CD4-positive, CD25-positive, alpha-beta regulatory T cell (primary cell): ENCODE measurements around the gene NPLOC4. TPM values are rescaled to one million over a fixed set of nuclear protein-coding genes. Genes with fewer than 3 reads are reported as not detected.

Source experiments
- ATAC-seq, 2 donors: fragments of 150-1000 bp; cut with Tn5 transposase; one replicate each; pipeline ENCODE4 v1.10.0; 2021; ENCODE audit warnings: low read depth in 2 of 2, moderate number of reproducible peaks in 2 of 2, moderate library complexity in 1 of 2
- DNase-seq, 3 donors: peaks; one replicate each; pipeline versions ENCODE4 v3.0.0 to v3.0.0-alpha.2; 2012 to 2022; ENCODE audit warnings: mixed read lengths in 1 of 3
- H3K27ac ChIP-seq: one replicate; pipeline ENCODE4 v1.7.0; 2013; ENCODE audit warnings: mild to moderate bottlenecking, low read length; ENCODE audit not compliant: insufficient read depth, poor library complexity, severe bottlenecking
- H3K27me3 ChIP-seq: one replicate; pipeline ENCODE4 v1.7.0; 2013; ENCODE audit warnings: low read length; ENCODE audit not compliant: control insufficient read depth, insufficient read depth
- H3K36me3 ChIP-seq: one replicate; pipeline ENCODE4 v1.7.0; 2013; ENCODE audit warnings: mild to moderate bottlenecking, low read length, moderate library complexity; ENCODE audit not compliant: control insufficient read depth, insufficient read depth
- H3K4me1 ChIP-seq: 2 replicates; pipeline ENCODE4 v1.7.0; 2013; ENCODE audit warnings: mild to moderate bottlenecking, low read length; ENCODE audit not compliant: insufficient read depth, control insufficient read depth, poor library complexity, severe bottlenecking
- H3K4me3 ChIP-seq: one replicate; pipeline ENCODE4 v1.7.0; 2013; ENCODE audit warnings: low read depth, mild to moderate bottlenecking, low read length, moderate library complexity
- H3K9me3 ChIP-seq, 2 experiments: 1 replicate in 1 of 2; 2 replicates in 1 of 2; pipeline ENCODE4 v1.7.0; 2013; ENCODE audit warnings: low read length in 2 of 2, mild to moderate bottlenecking in 1 of 2, moderate library complexity in 1 of 2; ENCODE audit not compliant: control insufficient read depth in 2 of 2
- H3K27ac Mint-ChIP-seq, 3 donors: one replicate each; pipeline ENCODE4 v1.8.0; 2020 to 2022; ENCODE audit warnings: mild to moderate bottlenecking in 3 of 3, mixed read lengths in 3 of 3, moderate library complexity in 2 of 3
- H3K27me3 Mint-ChIP-seq: one replicate; pipeline ENCODE4 v1.8.0; 2022; ENCODE audit warnings: mild to moderate bottlenecking, mixed read lengths
- H3K36me3 Mint-ChIP-seq: one replicate; pipeline ENCODE4 v1.8.0; 2020; ENCODE audit warnings: mixed read lengths
- H3K4me1 Mint-ChIP-seq, 4 donors: one replicate each; pipeline ENCODE4 v1.8.0; 2020 to 2022; ENCODE audit warnings: mixed read lengths in 4 of 4, mild to moderate bottlenecking in 1 of 4
- H3K4me3 Mint-ChIP-seq, 4 donors: one replicate each; pipeline ENCODE4 v1.8.0; 2020 to 2022; ENCODE audit warnings: mild to moderate bottlenecking in 4 of 4, mixed read lengths in 4 of 4, moderate library complexity in 3 of 4
- H3K9me3 Mint-ChIP-seq, 7 donors: one replicate each; pipeline ENCODE4 v1.8.0; 2020 to 2022; ENCODE audit warnings: mixed read lengths in 7 of 7, mild to moderate bottlenecking in 3 of 7, moderate library complexity in 2 of 7
- polyA plus RNA-seq, 4 donors: library from polyadenylated mRNA; unstranded; fragments of 300-500 nt; fragmentation: Illumina TruSeq; gene quantifications; one replicate each; pipeline ENCODE4 v1.2.3, GENCODE V29; 2021
- total RNA-seq: library from RNA; stranded (reverse); gene quantifications from one replicate; pipeline ENCODE4 v1.2.3, GENCODE V29; 2022

Gene NPLOC4
- total and polyA plus RNA-seq, 5 donors from 2014 or later, result 48.6 to 103 (median 51.9) TPM

DNA sequence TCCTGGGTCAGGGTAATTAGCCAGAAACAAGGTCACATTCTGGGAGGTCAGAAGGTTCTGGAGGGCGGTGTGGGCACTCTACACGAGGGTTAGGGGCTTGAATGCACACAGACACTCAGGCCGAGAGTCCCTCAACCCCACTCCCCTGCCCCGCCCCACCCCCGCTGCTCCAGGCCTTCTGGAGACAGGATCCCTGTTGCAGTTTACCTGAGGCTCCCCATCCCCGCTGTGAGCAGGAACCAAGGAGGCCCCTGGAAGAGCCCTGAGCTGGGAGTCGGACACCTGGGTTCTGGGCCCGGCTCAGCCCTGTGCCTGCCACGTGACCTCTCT is 119.9 kb downstream of the NPLOC4 start:
- no peak for ATAC-seq
- H3K4me3 Mint-ChIP-seq, result peak overlapping the region in 2 of 4 donors; percentile 91 to 98
- H3K36me3 ChIP-seq, result no peaks in the 10 kb centered on the region
- no peak overlapping the region for H3K27ac ChIP-seq
- H3K4me3 ChIP-seq, result no peak overlapping the region
- H3K4me1 ChIP-seq, result peaks cover 56% of the 10 kb centered on the region
- peaks cover 9% of the 10 kb centered on the region for H3K27me3 Mint-ChIP-seq
- H3K36me3 Mint-ChIP-seq, result peaks cover 2% of the 10 kb centered on the region
- H3K9me3 ChIP-seq, result no peaks in the 10 kb centered on the region
- H3K4me1 Mint-ChIP-seq, result peaks cover 0 to 30% (median 10%) of the 10 kb centered on the region in 4 donors
- no peaks in the 10 kb centered on the region for H3K27me3 ChIP-seq
- H3K9me3 Mint-ChIP-seq, result no peaks in the 10 kb centered on the region
- DNase-seq, result no peak
- no peak overlapping the region for H3K27ac Mint-ChIP-seq

- H3K4me3 ChIP-seq, result no peak overlapping the region
- Mint-ChIP-seq H3K36me3 (peaks cover 8% of the 10 kb centered on the region), H3K27ac (peak overlapping the region in 1 of 3 donors; percentile 90), H3K4me3 (peak overlapping the region; percentile 87 to 98 (median 90)), H3K27me3 (peaks cover 13% of the 10 kb centered on the region), H3K9me3 (peaks cover 0 to 3% (median 0%) of the 10 kb centered on the region in 7 donors), H3K4me1 (peaks cover 3 to 33% (median 10%) of the 10 kb centered on the region in 4 donors)
- no peak for ATAC-seq
- DNase-seq, result no peak
- H3K27me3 ChIP-seq, result no peaks in the 10 kb centered on the region
- no peak overlapping the region for H3K27ac ChIP-seq
- H3K4me1 ChIP-seq, result peaks cover 58% of the 10 kb centered on the region
- H3K9me3 ChIP-seq, result no peaks in the 10 kb centered on the region
- peaks cover 4% of the 10 kb centered on the region for H3K36me3 ChIP-seq
These were observed 120.5 kb downstream of the NPLOC4 start for GRCh38 chr17:81516439-81516838.

DNA sequence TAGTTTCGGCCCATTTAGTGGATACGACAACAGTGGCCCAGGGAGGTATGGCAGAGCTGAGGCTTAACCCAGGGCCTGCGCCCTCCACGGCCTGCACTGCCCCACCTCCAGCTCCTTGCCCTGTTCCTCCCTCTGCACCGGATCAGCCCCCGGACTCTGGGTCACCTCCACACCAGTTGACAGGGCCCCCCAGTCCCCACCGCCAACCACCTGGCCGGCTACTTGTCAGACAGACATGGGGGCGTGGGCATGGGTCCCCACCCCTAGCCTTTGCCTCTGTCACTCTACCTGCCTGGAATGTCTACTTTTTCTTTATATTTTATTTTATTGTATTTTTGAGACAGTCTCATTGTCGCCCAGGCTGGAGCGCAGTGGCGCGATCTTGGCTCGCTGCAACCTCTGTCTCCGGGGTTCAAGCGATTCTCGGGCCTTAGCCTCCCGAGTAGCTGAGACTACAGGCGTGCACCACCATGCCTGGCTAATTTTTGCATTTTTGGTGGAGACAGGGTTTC is 121.3 kb downstream of the NPLOC4 start:
- H3K27ac ChIP-seq, result peak overlapping the region; percentile 90
- peaks cover 0 to 5% (median 0%) of the 10 kb centered on the region in 7 donors for H3K9me3 Mint-ChIP-seq
- peaks cover 5% of the 10 kb centered on the region for H3K27me3 Mint-ChIP-seq
- peak overlapping the region; percentile 34 to 90 (median 80) for H3K27ac Mint-ChIP-seq
- H3K9me3 ChIP-seq, result no peaks in the 10 kb centered on the region
- H3K4me3 ChIP-seq, result peak overlapping the region; percentile 65
- H3K36me3 ChIP-seq, result peaks cover 12% of the 10 kb centered on the region
- no peak for ATAC-seq
- no peaks in the 10 kb centered on the region for H3K27me3 ChIP-seq
- H3K4me3 Mint-ChIP-seq, result peak overlapping the region; percentile 87 to 98 (median 90)
- H3K4me1 ChIP-seq, result peaks cover 66% of the 10 kb centered on the region
- no peak for DNase-seq
- H3K4me1 Mint-ChIP-seq, result peaks cover 2 to 38% (median 10%) of the 10 kb centered on the region in 4 donors
- peaks cover 16% of the 10 kb centered on the region for H3K36me3 Mint-ChIP-seq

- Histone ChIP-seq H3K27ac (peak overlapping the region; percentile 90), H3K9me3 (no peaks in the 10 kb centered on the region), H3K4me3 (peak overlapping the region; percentile 65), H3K27me3 (no peaks in the 10 kb centered on the region), H3K36me3 (peaks cover 19% of the 10 kb centered on the region), H3K4me1 (peaks cover 71% of the 10 kb centered on the region)
- Mint-ChIP-seq H3K9me3 (peaks cover 0 to 5% (median 0%) of the 10 kb centered on the region in 7 donors), H3K27me3 (peaks cover 5% of the 10 kb centered on the region), H3K36me3 (peaks cover 23% of the 10 kb centered on the region), H3K27ac (peak overlapping the region; percentile 34 to 90 (median 80)), H3K4me1 (peaks cover 0 to 43% (median 12%) of the 10 kb centered on the region in 4 donors), H3K4me3 (peak overlapping the region; percentile 87 to 98 (median 90))
- DNase-seq (peak; percentile 64 to 89 (median 73)), ATAC-seq (peak; percentile 17 to 19)
These were observed 122.0 kb downstream of the NPLOC4 start for GRCh38 chr17:81514739-81515529.

GRCh38 chr17:81514489-81514738 is 122.5 kb downstream of the NPLOC4 start:
- H3K4me3 ChIP-seq, result no peak overlapping the region
- Mint-ChIP-seq H3K4me3 (peak overlapping the region; percentile 89 to 98 (median 90)), H3K27ac (peak overlapping the region in 1 of 3 donors; percentile 38), H3K9me3 (peaks cover 0 to 5% (median 0%) of the 10 kb centered on the region in 7 donors), H3K27me3 (peaks cover 5% of the 10 kb centered on the region), H3K4me1 (peaks cover under 1 to 48% (median 17%) of the 10 kb centered on the region in 4 donors), H3K36me3 (peaks cover 28% of the 10 kb centered on the region)
- H3K36me3 ChIP-seq, result peaks cover 23% of the 10 kb centered on the region
- DNase-seq, result no peak
- no peaks in the 10 kb centered on the region for H3K9me3 ChIP-seq
- no peak for ATAC-seq
- peak overlapping the region; percentile 90 for H3K27ac ChIP-seq
- no peaks in the 10 kb centered on the region for H3K27me3 ChIP-seq
- peaks cover 71% of the 10 kb centered on the region for H3K4me1 ChIP-seq

DNA sequence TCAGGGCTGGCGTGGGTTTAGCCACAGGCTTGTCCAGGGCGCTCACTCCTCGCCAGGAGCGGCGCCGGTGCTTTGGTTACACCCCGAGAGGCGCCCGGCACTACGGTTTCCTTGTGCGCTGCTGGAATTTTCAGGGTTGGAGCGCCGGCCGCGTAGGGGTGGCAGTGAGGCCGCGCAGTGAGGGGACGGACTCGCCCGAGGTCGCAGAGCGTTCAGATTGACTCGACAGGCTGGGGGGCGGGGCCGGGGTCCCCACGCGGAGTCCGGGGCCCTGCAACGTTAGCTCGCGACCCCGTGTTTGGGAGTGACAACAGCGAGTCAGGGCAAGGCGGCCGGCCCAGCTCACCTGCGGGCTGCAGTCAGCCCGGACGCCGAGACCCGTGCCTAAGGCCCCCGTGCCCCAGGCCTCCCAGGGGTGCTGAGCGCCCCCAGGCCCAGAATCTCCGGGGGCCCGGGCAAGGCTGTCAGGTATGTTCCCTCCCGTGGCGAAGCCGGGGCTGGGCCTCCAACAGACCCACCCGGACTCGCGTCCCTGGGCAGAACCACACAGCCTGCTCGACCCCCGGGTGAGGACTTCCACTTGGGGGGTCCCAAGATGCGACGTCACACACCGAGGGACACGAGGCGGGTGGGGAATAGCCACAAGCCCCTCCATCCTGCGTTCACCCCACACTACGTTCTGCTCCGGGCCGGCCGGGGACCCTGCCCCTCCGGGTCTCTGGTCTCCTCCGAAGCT is 123.0 kb downstream of the NPLOC4 start:
- H3K4me1 ChIP-seq, result peaks cover 71% of the 10 kb centered on the region
- ATAC-seq (no peak), DNase-seq (peak in 2 of 3 donors; percentile 34 to 46)

DNA sequence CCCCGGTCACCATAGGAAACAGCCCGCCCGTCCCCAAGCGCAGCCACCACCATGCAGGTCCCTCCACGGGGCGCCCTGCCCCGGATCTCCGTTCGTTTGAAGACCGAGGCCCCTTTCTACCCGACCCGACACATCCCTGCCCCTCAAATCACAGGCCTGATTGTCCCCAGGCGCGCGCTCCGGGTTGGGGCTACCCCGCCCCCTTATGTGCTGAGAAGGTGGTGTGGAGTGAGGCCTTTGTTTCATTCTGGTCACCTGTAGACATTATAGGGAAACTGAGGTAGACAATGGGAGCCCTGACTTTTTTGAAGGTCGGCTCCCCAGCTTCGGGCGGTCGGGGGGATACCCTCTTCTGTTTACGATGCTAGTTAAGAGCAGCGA is 123.5 kb downstream of the NPLOC4 start:
- H3K4me1 ChIP-seq, result peaks cover 71% of the 10 kb centered on the region
- H3K4me1 Mint-ChIP-seq, result peaks cover 5 to 55% (median 20%) of the 10 kb centered on the region in 4 donors

More for the DNA sequence above, 123.0 kb downstream of the NPLOC4 start:
- Histone ChIP-seq H3K4me3 (peak overlapping the region; percentile 65), H3K27ac (peak overlapping the region; percentile 90), H3K9me3 (no peaks in the 10 kb centered on the region), H3K36me3 (peaks cover 28% of the 10 kb centered on the region), H3K27me3 (no peaks in the 10 kb centered on the region)
- Mint-ChIP-seq H3K4me3 (peak overlapping the region; percentile 90 to 98 (median 94)), H3K9me3 (peaks cover 0 to 5% (median 0%) of the 10 kb centered on the region in 7 donors), H3K27ac (peak overlapping the region; percentile 82 to 91 (median 87)), H3K4me1 (peaks cover 5 to 53% (median 20%) of the 10 kb centered on the region in 4 donors), H3K36me3 (peaks cover 33% of the 10 kb centered on the region), H3K27me3 (peaks cover 5% of the 10 kb centered on the region)

More for the DNA sequence above, 123.5 kb downstream of the NPLOC4 start:
- no peaks in the 10 kb centered on the region for H3K27me3 ChIP-seq
- Mint-ChIP-seq H3K27ac (peak overlapping the region; percentile 82 to 91 (median 87)), H3K36me3 (peaks cover 36% of the 10 kb centered on the region), H3K9me3 (peaks cover 0 to 5% (median 0%) of the 10 kb centered on the region in 7 donors), H3K27me3 (peaks cover 5% of the 10 kb centered on the region), H3K4me3 (peak overlapping the region; percentile 90 to 98 (median 94))
- H3K27ac ChIP-seq, result peak overlapping the region; percentile 90
- H3K9me3 ChIP-seq, result no peaks in the 10 kb centered on the region
- peak overlapping the region; percentile 65 for H3K4me3 ChIP-seq
- ATAC-seq (peak; percentile 10 to 19), DNase-seq (peak; percentile 43 to 79 (median 62))
- H3K36me3 ChIP-seq, result peaks cover 31% of the 10 kb centered on the region
